Ascending aorta (tissue), 2 donors: ENCODE measurements around the gene F5. TPM values are rescaled to one million over a fixed set of nuclear protein-coding genes. Genes with fewer than 3 reads are reported as not detected.

ENCODE experiments used
- DNase-seq, 2 donors: peaks; one replicate each; pipeline ENCODE4 v3.0.0-alpha.2; 2019; ENCODE audit warnings: low spot score in 2 of 2
- H3K27ac ChIP-seq, 2 donors: fragments of 200-600 bp; sonication (generic); one replicate each; pipeline ENCODE4 v1.5.1; 2016 to 2017; ENCODE audit warnings: mild to moderate bottlenecking in 1 of 2
- H3K27me3 ChIP-seq: fragments of 200-600 bp; sonication (generic); one replicate; pipeline ENCODE4 v1.5.1; 2017
- H3K36me3 ChIP-seq, 2 donors: fragments of 200-600 bp; sonication (generic); one replicate each; pipeline ENCODE4 v1.5.1; 2016
- H3K4me1 ChIP-seq, 2 donors: fragments of 200-600 bp; sonication (generic); one replicate each; pipeline ENCODE4 v1.5.1; 2016 to 2017; ENCODE audit warnings: mild to moderate bottlenecking in 1 of 2
- H3K4me3 ChIP-seq, 2 donors: fragments of 200-600 bp; sonication (generic); one replicate each; pipeline ENCODE4 v1.5.1; 2016 to 2017; ENCODE audit warnings: mild to moderate bottlenecking in 1 of 2
- H3K9me3 ChIP-seq, 2 donors: fragments of 200-600 bp; sonication (generic); one replicate each; pipeline ENCODE4 v1.5.1; 2016
- intact Hi-C: fragments of 100-400 bp; cut with DNase I; formaldehyde crosslinking; loops from one replicate; pipeline ENCODE4 v1.15.1; 2023
- total RNA-seq: library from RNA; depleted of rRNA; stranded (reverse); fragments of >200 nt; gene quantifications from one replicate; pipeline ENCODE4 v1.1.0, GENCODE V29; 2016
- TF ChIP-seq, protein P1 (sequence below), 3 experiments: fragments of 200-600 bp in 2 of 3; fragments of 450-650 bp in 1 of 3; sonication (generic) in 2 of 3; IDR thresholded peaks; one replicate each; pipeline ENCODE4 v1.5.1; 2016 to 2019; ENCODE audit warnings: antibody characterized with exemption in 3 of 3, mild to moderate bottlenecking in 1 of 3, moderate library complexity in 1 of 3

F5 gene
- total RNA-seq, 1 donor from 2014 or later = not detected

DNA sequence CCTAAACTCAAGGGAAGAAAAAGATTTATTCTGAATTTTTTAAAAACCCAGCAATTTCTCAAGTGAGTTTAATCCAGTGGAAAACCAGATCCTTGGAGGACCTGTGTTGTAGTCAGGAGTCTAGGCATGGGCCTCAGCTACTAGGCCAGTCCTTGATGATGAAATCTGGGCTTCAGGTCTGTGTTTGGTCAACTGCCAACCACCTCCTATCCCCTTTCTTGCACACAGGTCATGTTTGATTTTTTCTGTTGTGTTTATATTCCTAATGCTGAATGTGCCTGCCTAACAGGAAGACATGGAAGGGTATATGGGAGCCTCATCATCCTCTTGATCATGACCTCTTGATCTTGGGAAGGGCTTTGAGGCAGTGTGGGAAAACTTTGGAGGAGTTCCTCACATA, 62.4 kb downstream of the F5 start:
- no peaks in the 10 kb centered on the region for H3K9me3 ChIP-seq
- H3K4me3 ChIP-seq = no peak overlapping the region
- no peak overlapping the region for H3K27ac ChIP-seq
- no peaks in the 10 kb centered on the region for H3K4me1 ChIP-seq
- intact Hi-C loops = no loop called here
- H3K27me3 ChIP-seq = no peaks in the 10 kb centered on the region
- no peak for DNase-seq
- TF ChIP-seq, protein P1, sequence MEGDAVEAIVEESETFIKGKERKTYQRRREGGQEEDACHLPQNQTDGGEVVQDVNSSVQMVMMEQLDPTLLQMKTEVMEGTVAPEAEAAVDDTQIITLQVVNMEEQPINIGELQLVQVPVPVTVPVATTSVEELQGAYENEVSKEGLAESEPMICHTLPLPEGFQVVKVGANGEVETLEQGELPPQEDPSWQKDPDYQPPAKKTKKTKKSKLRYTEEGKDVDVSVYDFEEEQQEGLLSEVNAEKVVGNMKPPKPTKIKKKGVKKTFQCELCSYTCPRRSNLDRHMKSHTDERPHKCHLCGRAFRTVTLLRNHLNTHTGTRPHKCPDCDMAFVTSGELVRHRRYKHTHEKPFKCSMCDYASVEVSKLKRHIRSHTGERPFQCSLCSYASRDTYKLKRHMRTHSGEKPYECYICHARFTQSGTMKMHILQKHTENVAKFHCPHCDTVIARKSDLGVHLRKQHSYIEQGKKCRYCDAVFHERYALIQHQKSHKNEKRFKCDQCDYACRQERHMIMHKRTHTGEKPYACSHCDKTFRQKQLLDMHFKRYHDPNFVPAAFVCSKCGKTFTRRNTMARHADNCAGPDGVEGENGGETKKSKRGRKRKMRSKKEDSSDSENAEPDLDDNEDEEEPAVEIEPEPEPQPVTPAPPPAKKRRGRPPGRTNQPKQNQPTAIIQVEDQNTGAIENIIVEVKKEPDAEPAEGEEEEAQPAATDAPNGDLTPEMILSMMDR (IDR thresholded peaks at IDR 0.05) = no peak
- H3K36me3 ChIP-seq = no peaks in the 10 kb centered on the region

DNA sequence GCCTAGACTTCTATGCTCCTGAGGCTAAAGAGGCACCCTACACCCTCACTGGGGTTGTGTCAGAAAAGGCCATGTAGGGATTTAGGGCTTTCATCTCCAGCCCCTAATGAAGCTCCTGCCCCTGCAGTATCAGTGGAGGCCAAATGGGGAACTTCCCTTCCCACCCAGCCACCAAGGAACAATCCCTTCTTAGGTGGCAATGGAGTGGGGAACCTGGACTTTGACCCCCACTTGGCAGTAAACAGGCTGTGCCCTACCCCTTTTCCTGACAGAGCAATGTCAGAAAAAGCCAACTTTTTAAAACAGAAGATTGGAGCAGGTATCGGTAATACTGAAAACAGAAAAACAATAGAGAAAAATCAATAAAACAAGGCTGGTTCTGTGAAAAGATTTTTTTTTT, 65.1 kb downstream of the F5 start:
- H3K27me3 ChIP-seq = no peaks in the 10 kb centered on the region
- intact Hi-C loops = no loop called here
- H3K36me3 ChIP-seq = no peaks in the 10 kb centered on the region
- H3K9me3 ChIP-seq = no peaks in the 10 kb centered on the region
- no peak overlapping the region for H3K27ac ChIP-seq
- H3K4me3 ChIP-seq = no peak overlapping the region
- DNase-seq = no peak
- H3K4me1 ChIP-seq = no peaks in the 10 kb centered on the region
- TF ChIP-seq, protein P1 (IDR thresholded peaks at IDR 0.05) = no peak

DNA sequence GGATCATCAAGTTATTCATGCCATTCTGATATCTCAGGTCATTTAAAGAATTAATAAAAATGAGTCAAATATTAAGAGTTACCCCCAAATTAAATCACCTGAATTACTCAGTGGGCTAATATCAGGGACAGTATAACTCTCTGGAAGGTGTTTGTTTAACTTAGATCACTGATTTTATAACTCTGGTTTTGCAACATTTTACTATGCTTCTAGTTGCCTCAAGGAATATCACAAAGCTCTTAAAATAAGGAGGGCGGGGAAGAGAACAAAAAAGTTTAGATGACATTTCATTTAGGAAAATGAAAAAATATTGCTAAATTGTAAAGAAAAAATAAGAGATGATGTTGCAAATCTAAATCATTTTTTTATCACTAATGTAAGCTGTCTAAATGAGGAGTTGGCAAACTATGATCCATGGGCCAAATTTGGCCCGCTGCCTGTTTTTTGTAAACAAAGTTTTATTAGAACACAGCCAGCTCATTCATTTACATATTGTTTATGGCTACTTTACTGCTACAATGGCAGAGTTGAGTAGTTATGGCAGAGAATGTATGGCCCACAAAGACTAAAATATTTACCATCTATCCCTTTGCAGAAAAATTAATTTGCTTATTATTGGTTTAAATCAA, 68.6 kb downstream of the F5 start:
- Histone ChIP-seq H3K36me3 (no peaks in the 10 kb centered on the region), H3K9me3 (no peaks in the 10 kb centered on the region), H3K27ac (no peak overlapping the region), H3K4me1 (no peaks in the 10 kb centered on the region), H3K27me3 (no peaks in the 10 kb centered on the region), H3K4me3 (no peak overlapping the region)
- intact Hi-C loops = no loop called here
- DNase-seq = no peak
- TF ChIP-seq, protein P1 (IDR thresholded peaks at IDR 0.05) = no peak

DNA sequence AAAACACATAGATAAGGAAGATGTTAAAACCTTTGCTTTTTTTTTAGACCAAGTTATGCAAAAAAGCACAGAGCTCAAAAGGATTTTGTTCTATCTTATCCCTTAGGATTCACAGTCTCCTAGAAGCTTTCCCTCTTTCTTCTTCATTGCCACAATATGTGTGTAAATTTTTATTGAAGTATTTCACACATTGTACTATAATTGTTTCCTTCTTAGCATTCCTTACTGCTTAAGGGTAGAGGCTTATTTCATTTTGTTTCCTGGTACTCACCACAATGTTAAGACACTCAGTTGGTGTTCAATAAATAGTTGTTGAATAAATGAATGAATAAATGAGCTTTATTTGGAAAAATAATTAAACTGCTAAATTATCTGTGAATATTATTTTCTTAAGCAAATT, 70.6 kb downstream of the F5 start:
- Histone ChIP-seq H3K27me3 (no peaks in the 10 kb centered on the region), H3K4me1 (peaks cover 0 to 10% of the 10 kb centered on the region in 2 donors), H3K36me3 (no peaks in the 10 kb centered on the region), H3K9me3 (no peaks in the 10 kb centered on the region), H3K27ac (no peak overlapping the region), H3K4me3 (no peak overlapping the region)
- TF ChIP-seq, protein P1 (IDR thresholded peaks at IDR 0.05) = no peak
- intact Hi-C loops = no loop called here
- no peak for DNase-seq

DNA sequence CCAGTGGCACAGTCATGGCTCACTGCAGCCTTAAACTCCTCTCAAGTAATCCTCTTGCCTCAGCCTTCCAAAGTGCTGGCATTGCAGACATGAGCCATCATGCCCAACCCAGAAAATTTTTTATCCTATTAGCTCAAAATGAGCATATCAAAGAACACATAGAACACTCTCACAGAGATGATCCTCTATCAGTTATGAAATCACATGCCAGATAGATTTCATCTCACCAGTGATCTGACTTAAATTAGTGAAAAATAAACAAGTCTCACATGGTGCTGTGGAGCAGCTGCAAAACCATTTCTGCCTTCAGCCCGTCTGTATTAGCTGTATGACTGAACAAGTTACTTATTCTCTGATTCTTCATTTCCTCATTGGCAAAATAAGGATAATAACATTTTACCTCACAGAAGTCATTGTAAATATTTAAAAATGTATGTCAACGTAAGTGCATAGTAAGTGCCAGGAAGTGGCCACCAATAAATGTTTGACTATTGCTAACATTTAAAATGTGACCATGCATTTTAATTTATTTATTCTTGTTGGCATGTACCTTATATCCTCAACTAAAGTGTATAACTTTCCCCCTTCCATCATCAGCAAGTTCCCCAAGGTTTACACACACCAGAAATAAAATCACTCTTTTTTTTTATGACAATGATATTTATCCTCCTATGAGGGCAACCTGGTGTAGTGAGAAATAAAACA, 71.6 kb downstream of the F5 start:
- Histone ChIP-seq H3K9me3 (no peaks in the 10 kb centered on the region), H3K36me3 (no peaks in the 10 kb centered on the region), H3K4me1 (peaks cover 0 to 18% of the 10 kb centered on the region in 2 donors), H3K4me3 (no peak overlapping the region), H3K27ac (no peak overlapping the region), H3K27me3 (no peaks in the 10 kb centered on the region)
- DNase-seq = no peak
- intact Hi-C loops = no loop called here
- TF ChIP-seq, protein P1 (IDR thresholded peaks at IDR 0.05) = no peak
